Progenitor cell of endocrine pancreas (in vitro differentiated cells): Measurements from ENCODE around the gene KTI12. TPM values are rescaled to one million over a fixed set of nuclear protein-coding genes. Genes with fewer than 3 reads are reported as not detected.
A peak's percentile ranks its signal among the peaks of the same experiment; 100 is the strongest.

Source experiments
- DNase-seq: peaks from one replicate; pipeline ENCODE4 v3.0.0; 2021; ENCODE audit warnings: low spot score; ENCODE audit not compliant: unreplicated experiment
- H3K27ac Mint-ChIP-seq: 2 replicates; pipeline ENCODE4 v1.8.0; 2021; ENCODE audit warnings: mild to moderate bottlenecking, moderate library complexity, mixed read lengths
- H3K27me3 Mint-ChIP-seq: 2 replicates; pipeline ENCODE4 v1.8.0; 2021; ENCODE audit warnings: mixed read lengths
- H3K36me3 Mint-ChIP-seq: 2 replicates; pipeline ENCODE4 v1.8.0; 2022; ENCODE audit warnings: mixed read lengths; ENCODE audit not compliant: insufficient read depth
- H3K4me1 Mint-ChIP-seq: 2 replicates; pipeline ENCODE4 v1.8.0; 2021; ENCODE audit warnings: low read depth, mixed read lengths
- H3K4me3 Mint-ChIP-seq: 2 replicates; pipeline ENCODE4 v1.8.0; 2021; ENCODE audit warnings: low read depth, mild to moderate bottlenecking, moderate library complexity, mixed read lengths
- H3K9me3 Mint-ChIP-seq: 2 replicates; pipeline ENCODE4 v1.8.0; 2021; ENCODE audit warnings: low read depth, mixed read lengths
- total RNA-seq: library from RNA; stranded (reverse); gene quantifications from 2 replicates; pipeline ENCODE4 v1.2.1, GENCODE V29; 2021
- TF ChIP-seq, protein P1 (sequence below): fragments of 200-600 bp; sonication (generic); IDR thresholded peaks from one replicate; pipeline ENCODE4 v1.5.0; 2021; ENCODE audit warnings: antibody characterized with exemption, mild to moderate bottlenecking; ENCODE audit not compliant: unreplicated experiment

Gene KTI12
- total RNA-seq, 1 donor from 2014 or later, result 8.3 TPM

DNA sequence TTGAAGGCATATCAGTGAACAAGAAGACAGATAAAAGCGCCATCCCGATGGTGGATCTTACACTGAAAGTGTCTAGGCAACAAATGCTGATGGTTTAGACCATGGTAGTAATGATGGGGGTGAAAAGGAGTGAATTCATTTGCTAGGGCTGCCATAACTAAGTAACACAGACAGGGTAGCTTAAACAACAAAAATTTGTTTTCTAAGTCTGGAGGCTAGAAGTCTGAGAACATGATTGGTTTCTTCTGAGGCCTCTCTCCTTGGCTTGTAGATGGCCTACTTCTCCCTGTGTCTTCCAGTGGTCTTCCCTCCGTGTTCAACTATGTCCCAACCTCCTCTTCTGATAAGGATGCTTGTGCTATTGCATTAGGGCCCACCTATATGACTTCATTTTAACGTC, 29.7 kb downstream of the KTI12 start:
- Mint-ChIP-seq H3K4me3 (no peak overlapping the region), H3K36me3 (no peaks in the 10 kb centered on the region), H3K4me1 (peaks cover 21% of the 10 kb centered on the region), H3K27me3 (no peaks in the 10 kb centered on the region), H3K9me3 (no peaks in the 10 kb centered on the region), H3K27ac (no peak overlapping the region)
- TF ChIP-seq, protein P1, sequence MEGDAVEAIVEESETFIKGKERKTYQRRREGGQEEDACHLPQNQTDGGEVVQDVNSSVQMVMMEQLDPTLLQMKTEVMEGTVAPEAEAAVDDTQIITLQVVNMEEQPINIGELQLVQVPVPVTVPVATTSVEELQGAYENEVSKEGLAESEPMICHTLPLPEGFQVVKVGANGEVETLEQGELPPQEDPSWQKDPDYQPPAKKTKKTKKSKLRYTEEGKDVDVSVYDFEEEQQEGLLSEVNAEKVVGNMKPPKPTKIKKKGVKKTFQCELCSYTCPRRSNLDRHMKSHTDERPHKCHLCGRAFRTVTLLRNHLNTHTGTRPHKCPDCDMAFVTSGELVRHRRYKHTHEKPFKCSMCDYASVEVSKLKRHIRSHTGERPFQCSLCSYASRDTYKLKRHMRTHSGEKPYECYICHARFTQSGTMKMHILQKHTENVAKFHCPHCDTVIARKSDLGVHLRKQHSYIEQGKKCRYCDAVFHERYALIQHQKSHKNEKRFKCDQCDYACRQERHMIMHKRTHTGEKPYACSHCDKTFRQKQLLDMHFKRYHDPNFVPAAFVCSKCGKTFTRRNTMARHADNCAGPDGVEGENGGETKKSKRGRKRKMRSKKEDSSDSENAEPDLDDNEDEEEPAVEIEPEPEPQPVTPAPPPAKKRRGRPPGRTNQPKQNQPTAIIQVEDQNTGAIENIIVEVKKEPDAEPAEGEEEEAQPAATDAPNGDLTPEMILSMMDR, result no peak
- DNase-seq, result no peak

DNA sequence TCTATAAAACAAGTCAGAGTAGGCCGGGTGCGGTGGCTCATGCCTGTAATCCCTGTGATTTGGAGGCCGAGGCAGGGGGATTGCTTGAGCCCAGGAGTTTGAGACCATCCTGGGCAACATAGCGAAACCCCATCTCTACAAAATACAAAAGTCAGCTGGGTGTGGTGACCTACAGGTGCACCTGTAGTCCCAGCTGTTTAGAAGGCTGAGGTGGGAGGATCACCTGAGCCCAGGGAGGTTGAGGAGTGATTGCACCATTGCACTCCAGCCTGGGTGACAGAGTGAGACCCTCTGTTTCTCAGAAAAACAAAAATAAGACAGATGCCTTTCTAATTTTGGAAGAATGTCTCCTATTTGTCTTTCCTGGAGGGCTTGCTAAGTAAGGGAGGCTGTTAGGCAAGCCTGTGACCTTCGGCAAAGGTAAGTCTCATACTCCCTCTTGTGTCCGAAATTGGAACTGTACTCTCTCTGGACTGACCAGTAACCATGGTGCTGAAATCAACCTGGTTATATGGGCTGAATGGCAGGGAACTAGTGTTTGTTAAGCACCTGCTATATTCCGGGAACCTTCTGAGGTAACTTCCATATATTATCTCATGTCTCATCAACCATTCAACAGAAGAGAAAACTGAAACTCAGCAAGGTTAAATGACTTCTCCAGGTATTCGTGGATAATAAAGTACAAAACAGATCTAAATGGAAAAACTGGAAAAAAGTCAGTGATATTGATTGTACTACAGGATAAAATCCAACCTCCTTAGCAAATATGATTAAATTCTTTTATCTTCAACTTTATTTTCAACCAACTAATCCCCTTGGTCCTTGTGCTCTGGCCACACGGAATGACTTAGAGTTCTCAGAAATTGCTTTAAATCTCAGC, 31.3 kb downstream of the KTI12 start:
- Mint-ChIP-seq H3K4me3 (no peak overlapping the region), H3K27me3 (no peaks in the 10 kb centered on the region), H3K27ac (no peak overlapping the region), H3K36me3 (no peaks in the 10 kb centered on the region), H3K9me3 (no peaks in the 10 kb centered on the region), H3K4me1 (peaks cover 19% of the 10 kb centered on the region)
- DNase-seq, result peak; percentile 63
- TF ChIP-seq, protein P1, result peak; percentile 94

DNA sequence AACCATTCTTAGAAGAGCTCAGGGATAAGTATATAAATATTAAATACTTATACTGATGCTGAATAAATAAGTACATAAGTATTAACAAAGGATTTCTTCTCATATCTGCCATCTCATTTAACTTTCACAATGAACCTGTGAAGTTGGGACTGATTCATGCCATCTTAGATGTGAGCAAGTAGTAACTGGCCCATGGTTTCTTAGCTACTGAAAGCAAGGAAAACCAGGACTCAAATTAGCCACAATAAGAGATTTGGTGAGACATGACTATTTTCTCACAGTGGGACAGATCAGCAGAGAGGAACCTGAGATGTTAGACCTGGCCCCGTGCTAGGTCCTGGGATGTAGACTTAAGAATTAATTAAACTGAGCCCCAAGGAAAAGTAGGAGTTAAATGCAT, 34.9 kb downstream of the KTI12 start:
- H3K4me1 Mint-ChIP-seq, result peaks cover 5% of the 10 kb centered on the region
- H3K27ac Mint-ChIP-seq, result no peak overlapping the region
- no peak overlapping the region for H3K4me3 Mint-ChIP-seq
- TF ChIP-seq, protein P1, result no peak
- H3K36me3 Mint-ChIP-seq, result no peaks in the 10 kb centered on the region
- no peaks in the 10 kb centered on the region for H3K9me3 Mint-ChIP-seq
- no peak for DNase-seq
- peaks cover 6% of the 10 kb centered on the region for H3K27me3 Mint-ChIP-seq

DNA sequence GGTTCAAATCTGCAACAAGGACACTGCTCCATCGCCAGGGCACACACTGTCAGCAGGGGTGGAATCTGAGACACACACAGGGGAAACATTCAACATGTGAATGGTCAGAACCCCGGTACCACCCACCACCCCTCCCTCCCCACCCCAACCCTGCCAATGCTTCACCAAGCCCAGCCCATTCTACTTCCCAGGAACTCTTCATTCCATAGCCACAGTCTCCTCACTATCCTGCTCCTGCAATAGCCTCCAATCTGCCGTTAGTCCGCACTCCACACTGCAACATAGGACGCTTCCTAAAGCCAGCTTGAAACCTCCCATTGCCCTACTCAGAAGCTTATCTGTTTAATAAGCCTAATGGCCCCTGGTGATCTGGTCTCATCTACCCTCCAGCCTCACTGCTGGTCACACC, 35.6 kb downstream of the KTI12 start:
- H3K9me3 Mint-ChIP-seq, result no peaks in the 10 kb centered on the region
- peaks cover 8% of the 10 kb centered on the region for H3K27me3 Mint-ChIP-seq
- H3K4me1 Mint-ChIP-seq, result peaks cover 5% of the 10 kb centered on the region
- DNase-seq, result no peak
- TF ChIP-seq, protein P1, result no peak
- no peak overlapping the region for H3K4me3 Mint-ChIP-seq
- H3K36me3 Mint-ChIP-seq, result no peaks in the 10 kb centered on the region
- H3K27ac Mint-ChIP-seq, result no peak overlapping the region

DNA sequence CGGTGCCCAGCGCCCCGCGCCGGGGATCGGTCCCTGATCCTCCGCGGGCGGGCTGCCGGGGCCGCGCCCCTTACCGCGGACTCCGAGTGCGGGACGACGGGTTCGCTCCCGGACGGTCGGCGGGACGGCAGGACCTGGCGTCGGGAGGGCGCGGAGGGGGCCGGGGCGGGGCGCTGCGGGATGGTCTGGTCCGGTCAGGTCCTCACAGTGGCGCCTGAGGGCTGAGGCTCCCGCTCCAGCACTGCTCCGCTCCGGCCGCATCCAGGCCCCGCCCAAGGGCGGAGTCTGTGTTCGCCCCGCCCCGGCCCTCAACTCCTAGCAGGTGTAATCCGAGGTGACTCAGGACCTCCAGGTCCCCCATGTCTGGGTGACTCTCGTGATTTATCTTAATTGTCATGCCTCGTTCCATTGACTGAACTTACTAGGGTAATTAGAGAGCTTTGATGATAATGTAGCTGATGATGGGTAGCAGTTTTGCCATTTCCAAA, 43.1 kb downstream of the KTI12 start, which contains the start of gene RAB3B:
Gene RAB3B, minus strand, starts transcription at position 223 of the 488 bp plus-strand sequence. CDS start 13,583 bp downstream, outside the sequence.
- Mint-ChIP-seq H3K27ac (peak within 1 kb of the TSS; percentile 73), H3K9me3 (no peaks in the 10 kb centered on the region), H3K36me3 (peaks cover 1% of the 10 kb centered on the region), H3K4me3 (peak within 1 kb of the TSS; percentile 87), H3K27me3 (peaks cover 15% of the 10 kb centered on the region), H3K4me1 (peaks cover 25% of the 10 kb centered on the region)
- peak; percentile 93 for DNase-seq
- TF ChIP-seq, protein P1, result no peak
